ENCODE measurements around the gene ADAD2.

- TF ChIP-seq POLR2A (IDR thresholded peaks at IDR 0.05) (no peak), CTCF (IDR thresholded peaks at IDR 0.05) (no peak)
Observed at GRCh38 chr16:84228256-84228838, 37.4 kb downstream of the ADAD2 start.

Data from esophagus squamous epithelium (tissue), 4 donors.